Fibroblast of mammary gland (primary cell): Measurements from ENCODE around the gene IFIT3.

ENCODE experiments used
- DNase-seq: peaks from one replicate; pipeline ENCODE4 v3.0.0-alpha.2; 2010; ENCODE audit warnings: low read depth
- H3K4me3 ChIP-seq: 2 replicates; pipeline ENCODE4 v1.5.1; 2011; ENCODE audit warnings: low read depth, mild to moderate bottlenecking, low read length, moderate library complexity; ENCODE audit not compliant: control insufficient read depth
- CTCF ChIP-seq: conservative IDR thresholded peaks from 2 replicates; pipeline ENCODE4 v1.5.1; 2011; ENCODE audit warnings: low read depth, low read length, inconsistent platforms; ENCODE audit not compliant: control insufficient read depth, insufficient read depth

IFIT3 gene

GRCh38 chr10:89357975-89358374 lies 30.2 kb downstream of the IFIT3 start:
- H3K4me3 ChIP-seq = no peak overlapping the region
- DNase-seq = no peak
- no peak for TF ChIP-seq CTCF

GRCh38 chr10:89360157-89360556 lies 32.4 kb downstream of the IFIT3 start:
- TF ChIP-seq CTCF = no peak

GRCh38 chr10:89362929-89363328 lies 35.1 kb downstream of the IFIT3 start:
- no peak for TF ChIP-seq CTCF
- no peak for DNase-seq
- H3K4me3 ChIP-seq = no peak overlapping the region

More at GRCh38 chr10:89360157-89360556, 32.4 kb downstream of the IFIT3 start:
- no peak overlapping the region for H3K4me3 ChIP-seq
- no peak for DNase-seq

- no peak overlapping the region for H3K4me3 ChIP-seq
- TF ChIP-seq CTCF = no peak
- no peak for DNase-seq
Measured at GRCh38 chr10:89363729-89364442, 36.1 kb downstream of the IFIT3 start.

- DNase-seq = no peak
- no peak for TF ChIP-seq CTCF
- no peak overlapping the region for H3K4me3 ChIP-seq
Measured at GRCh38 chr10:89364531-89364930, 36.7 kb downstream of the IFIT3 start.

GRCh38 chr10:89367529-89367928 lies 39.7 kb downstream of the IFIT3 start:
- no peak for DNase-seq
- no peak for TF ChIP-seq CTCF
- H3K4me3 ChIP-seq = no peak overlapping the region

GRCh38 chr10:89368129-89368528 lies 40.3 kb downstream of the IFIT3 start:
- DNase-seq = no peak
- H3K4me3 ChIP-seq = no peak overlapping the region
- TF ChIP-seq CTCF = no peak
